ENCODE results near the gene DBNL.

GRCh38 chr7:44086627-44087026 lies 42.1 kb downstream of the DBNL start:
- TF ChIP-seq POLR2AphosphoS5 (IDR thresholded peaks at IDR 0.05; ENCODE audit: borderline replicate concordance, low read depth, low read length) = no peak
- TF ChIP-seq EZH2 (IDR thresholded peaks at IDR 0.05) = no peak
- no peak for TF ChIP-seq FOXP2 (optimal IDR thresholded peaks at IDR 0.05; ENCODE audit: control extremely low read depth, extremely low read length, insufficient read depth)
